Parathyroid adenoma (tissue), 2 donors: Measurements from ENCODE around the gene ALK.

Experiments used
- H2AFZ ChIP-seq: fragments of 300-600 bp; sonication (generic); one replicate; pipeline ENCODE4 v1.7.0; 2017; ENCODE audit warnings: antibody characterized with exemption, mild to moderate bottlenecking
- H3K27ac ChIP-seq: fragments of 300-600 bp; sonication (generic); one replicate; pipeline ENCODE4 v1.7.0; 2017
- H3K27me3 ChIP-seq: fragments of 300-600 bp; sonication (generic); one replicate; pipeline ENCODE4 v1.7.0; 2017; ENCODE audit warnings: low read length; ENCODE audit not compliant: control insufficient read depth, insufficient read depth
- H3K36me3 ChIP-seq: fragments of 300-600 bp; sonication (generic); one replicate; pipeline ENCODE4 v1.7.0; 2017; ENCODE audit warnings: low read length; ENCODE audit not compliant: control insufficient read depth, insufficient read depth
- H3K4me1 ChIP-seq: fragments of 300-600 bp; sonication (generic); one replicate; pipeline ENCODE4 v1.7.0; 2017; ENCODE audit warnings: control low read depth
- H3K4me2 ChIP-seq: fragments of 300-600 bp; sonication (generic); one replicate; pipeline ENCODE4 v1.7.0; 2017; ENCODE audit warnings: low read length
- H3K4me3 ChIP-seq: fragments of 300-600 bp; sonication (generic); one replicate; pipeline ENCODE4 v1.7.0; 2017; ENCODE audit warnings: low read depth, low read length
- H3K79me2 ChIP-seq: fragments of 300-600 bp; sonication (generic); one replicate; pipeline ENCODE4 v1.7.0; 2017; ENCODE audit warnings: control low read depth
- H3K9ac ChIP-seq: fragments of 300-600 bp; sonication (generic); one replicate; pipeline ENCODE4 v1.7.0; 2017; ENCODE audit warnings: mild to moderate bottlenecking
- H3K9me3 ChIP-seq: fragments of 300-600 bp; sonication (generic); one replicate; pipeline ENCODE4 v1.7.0; 2017; ENCODE audit warnings: low read length; ENCODE audit not compliant: control insufficient read depth
- CTCF ChIP-seq: fragments of 300-600 bp; sonication (generic); IDR thresholded peaks from one replicate; pipeline ENCODE4 v1.7.0; 2017; ENCODE audit warnings: antibody characterized with exemption, mild to moderate bottlenecking
- donor health status: primary hyperparathyroidism.

The ALK gene

GRCh38 chr2:29558097-29558496 lies 363.3 kb downstream of the ALK start:
- no peaks in the 10 kb centered on the region for H3K27me3 ChIP-seq

GRCh38 chr2:29557268-29557667 lies 364.1 kb downstream of the ALK start:
- no peak overlapping the region for H3K9ac ChIP-seq
- no peak for TF ChIP-seq CTCF
- no peak overlapping the region for H2AFZ ChIP-seq
- H3K79me2 ChIP-seq = no peaks in the 10 kb centered on the region
- H3K9me3 ChIP-seq = no peaks in the 10 kb centered on the region
- H3K4me2 ChIP-seq = no peak overlapping the region
- H3K4me3 ChIP-seq = no peak overlapping the region
- H3K27ac ChIP-seq = no peak overlapping the region
- H3K36me3 ChIP-seq = no peaks in the 10 kb centered on the region
- H3K4me1 ChIP-seq = no peaks in the 10 kb centered on the region
- H3K27me3 ChIP-seq = no peaks in the 10 kb centered on the region

More at GRCh38 chr2:29558097-29558496, 363.3 kb downstream of the ALK start:
- Histone ChIP-seq H3K9me3 (no peaks in the 10 kb centered on the region), H3K9ac (no peak overlapping the region), H3K79me2 (no peaks in the 10 kb centered on the region), H3K4me1 (no peaks in the 10 kb centered on the region), H3K27ac (no peak overlapping the region), H2AFZ (no peak overlapping the region), H3K4me2 (no peak overlapping the region), H3K4me3 (no peak overlapping the region), H3K36me3 (no peaks in the 10 kb centered on the region)
- TF ChIP-seq CTCF = no peak

GRCh38 chr2:29549069-29549380 lies 372.4 kb downstream of the ALK start:
- H3K9ac ChIP-seq = no peak overlapping the region
- H3K4me3 ChIP-seq = no peak overlapping the region
- H3K4me2 ChIP-seq = no peak overlapping the region
- H2AFZ ChIP-seq = no peak overlapping the region
- H3K79me2 ChIP-seq = no peaks in the 10 kb centered on the region
- H3K4me1 ChIP-seq = no peaks in the 10 kb centered on the region
- H3K27ac ChIP-seq = no peak overlapping the region
- no peak for TF ChIP-seq CTCF
- no peaks in the 10 kb centered on the region for H3K36me3 ChIP-seq
- H3K27me3 ChIP-seq = no peaks in the 10 kb centered on the region
- H3K9me3 ChIP-seq = no peaks in the 10 kb centered on the region

GRCh38 chr2:29544917-29545316 lies 376.5 kb downstream of the ALK start:
- Histone ChIP-seq H3K27ac (no peak overlapping the region), H2AFZ (no peak overlapping the region), H3K27me3 (no peaks in the 10 kb centered on the region), H3K9me3 (no peaks in the 10 kb centered on the region), H3K4me3 (no peak overlapping the region), H3K9ac (no peak overlapping the region), H3K4me1 (no peaks in the 10 kb centered on the region), H3K79me2 (no peaks in the 10 kb centered on the region), H3K36me3 (no peaks in the 10 kb centered on the region), H3K4me2 (no peak overlapping the region)
- TF ChIP-seq CTCF = no peak

GRCh38 chr2:29544031-29544430 lies 377.4 kb downstream of the ALK start:
- no peaks in the 10 kb centered on the region for H3K9me3 ChIP-seq
- no peak for TF ChIP-seq CTCF

More at GRCh38 chr2:29544031-29544430, 377.4 kb downstream of the ALK start:
- Histone ChIP-seq H3K4me3 (no peak overlapping the region), H3K9ac (no peak overlapping the region), H3K36me3 (no peaks in the 10 kb centered on the region), H3K79me2 (no peaks in the 10 kb centered on the region), H3K4me2 (no peak overlapping the region), H3K4me1 (no peaks in the 10 kb centered on the region), H3K27me3 (no peaks in the 10 kb centered on the region), H3K27ac (no peak overlapping the region), H2AFZ (no peak overlapping the region)
